Panc1 (cell line): ENCODE data around the gene DHRS3. TPM values are rescaled to one million over a fixed set of nuclear protein-coding genes. Genes with fewer than 3 reads are reported as not detected.
A peak's percentile ranks its signal among the peaks of the same experiment; 100 is the strongest.

Source experiments
- ATAC-seq: fragments of 200-7000 bp; cut with Tn5 transposase; 2 replicates; pipeline ENCODE4 v1.9.1; 2020; ENCODE audit warnings: mild to moderate bottlenecking, moderate library complexity
- BruUV-seq: library from RNA; stranded (reverse); fragments of 400-500 nt; replicated peaks from 2 replicates; lab custom pipeline; 2021; lab: Mats Ljungman, UMichigan
- CTCF ChIA-PET: fragments of 300-600 bp; sonication (Branson Sonifier 250); formaldehyde crosslinking; loops from one replicate; lab custom pipeline; 2022; ENCODE audit warnings: antibody characterized with exemption; lab: Charles Lee
- POLR2A ChIA-PET: fragments of 300-600 bp; sonication (Branson Sonifier 250); formaldehyde crosslinking; loops from one replicate; lab custom pipeline; 2022; ENCODE audit warnings: antibody characterized with exemption; lab: Charles Lee
- DNase-seq: peaks from one replicate; pipeline ENCODE4 v3.0.0-alpha.2; 2010; ENCODE audit warnings: low read depth, low spot score
- H3K27ac ChIP-seq: 2 replicates; pipeline ENCODE4 v1.5.1; 2011; ENCODE audit warnings: mild to moderate bottlenecking, low read length, inconsistent platforms
- H3K27me3 ChIP-seq: fragments of 200-500 bp; sonication (Bioruptor generic); 2 replicates; pipeline ENCODE4 v1.6.0; 2014; ENCODE audit warnings: low read length, inconsistent platforms; ENCODE audit not compliant: control insufficient read depth, insufficient read depth
- H3K36me3 ChIP-seq: fragments of 200-500 bp; sonication (Bioruptor generic); 2 replicates; pipeline ENCODE4 v1.5.1; 2014; ENCODE audit warnings: inconsistent platforms, mild to moderate bottlenecking, low read length, moderate library complexity; ENCODE audit not compliant: control insufficient read depth, insufficient read depth
- H3K4me1 ChIP-seq: 2 replicates; pipeline ENCODE4 v1.5.1; 2011; ENCODE audit warnings: inconsistent platforms, mild to moderate bottlenecking, low read length, moderate library complexity; ENCODE audit not compliant: control insufficient read depth, insufficient read depth
- H3K4me3 ChIP-seq, 2 experiments: 2 replicates each; pipeline ENCODE4 v1.5.1; 2011 to 2012; ENCODE audit warnings: low read depth in 2 of 2, low read length in 2 of 2, mild to moderate bottlenecking in 2 of 2, inconsistent platforms in 1 of 2, moderate library complexity in 1 of 2
- H3K9me3 ChIP-seq: fragments of 200-500 bp; sonication (Bioruptor generic); 2 replicates; pipeline ENCODE4 v1.5.1; 2014; ENCODE audit warnings: low read depth, mild to moderate bottlenecking, inconsistent platforms, low read length, moderate library complexity; ENCODE audit not compliant: control insufficient read depth, insufficient read depth
- POLR2AphosphoS5 ChIP-seq: IDR thresholded peaks from 2 replicates; pipeline ENCODE4 v1.6.1; 2012; ENCODE audit warnings: mild to moderate bottlenecking, low read depth, low read length, moderate library complexity
- SIN3A ChIP-seq: IDR thresholded peaks from 2 replicates; pipeline ENCODE4 v1.6.1; 2012; ENCODE audit warnings: low read depth, mild to moderate bottlenecking, low read length, moderate library complexity, borderline replicate concordance; ENCODE audit not compliant: insufficient read depth
- TCF7L2 ChIP-seq: IDR thresholded peaks from 2 replicates; pipeline ENCODE4 v1.6.1; 2011; ENCODE audit warnings: mild to moderate bottlenecking, low read depth, low read length, inconsistent platforms
- in situ Hi-C: cut with HindIII; loops from 2 replicates; pipeline ENCODE4 v1.10.0; 2016; ENCODE audit warnings: low sequenced_read_pairs, low pct_unique_long_range_greater_than_20kb
- intact Hi-C: fragments of 100-400 bp; cut with micrococcal nuclease; formaldehyde crosslinking; loops from one replicate; pipeline ENCODE4 v1.10.0; 2022; ENCODE audit not compliant: unreplicated experiment
- total RNA-seq: library from RNA; stranded (reverse); gene quantifications from one replicate; pipeline ENCODE4 v1.2.1, GENCODE V29; 2021; ENCODE audit not compliant: unreplicated experiment
- TF ChIP-seq, protein P1 (sequence below): fragments of 450-650 bp; IDR thresholded peaks from 2 replicates; pipeline ENCODE4 v1.5.1; 2017; ENCODE audit warnings: mild to moderate bottlenecking
- TF ChIP-seq, protein P2 (sequence below), 2 experiments: IDR thresholded peaks; 2 replicates each; pipeline ENCODE4 v1.6.1; 2011 to 2012; ENCODE audit warnings: low read depth in 2 of 2, control low read depth in 1 of 2, low read length in 1 of 2, mild to moderate bottlenecking in 1 of 2, moderate library complexity in 1 of 2; ENCODE audit not compliant: insufficient read depth in 1 of 2

DHRS3 gene
- total RNA-seq, 1 experiment from 2014 or later, result 113 TPM

DNA sequence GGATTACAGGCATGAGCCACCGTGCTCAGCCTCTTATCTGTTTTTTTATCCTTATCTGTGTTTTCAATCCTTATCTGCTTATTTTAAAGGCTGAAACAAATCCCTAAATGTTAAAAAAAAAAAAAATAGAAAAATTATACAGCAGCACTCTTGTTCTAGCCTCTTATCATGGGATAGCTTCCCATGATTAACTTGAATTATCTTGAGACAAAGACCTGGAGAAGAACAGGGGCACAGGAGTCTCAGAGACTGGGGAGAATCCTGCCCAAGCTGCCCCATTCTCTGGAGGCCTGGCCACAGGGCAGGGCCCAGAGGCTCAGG lies 86.9 kb downstream of the DHRS3 start:
- in situ Hi-C loops, result no loop called here
- CTCF ChIA-PET, result no interaction called here
- BruUV-seq, result no TSS peak

DNA sequence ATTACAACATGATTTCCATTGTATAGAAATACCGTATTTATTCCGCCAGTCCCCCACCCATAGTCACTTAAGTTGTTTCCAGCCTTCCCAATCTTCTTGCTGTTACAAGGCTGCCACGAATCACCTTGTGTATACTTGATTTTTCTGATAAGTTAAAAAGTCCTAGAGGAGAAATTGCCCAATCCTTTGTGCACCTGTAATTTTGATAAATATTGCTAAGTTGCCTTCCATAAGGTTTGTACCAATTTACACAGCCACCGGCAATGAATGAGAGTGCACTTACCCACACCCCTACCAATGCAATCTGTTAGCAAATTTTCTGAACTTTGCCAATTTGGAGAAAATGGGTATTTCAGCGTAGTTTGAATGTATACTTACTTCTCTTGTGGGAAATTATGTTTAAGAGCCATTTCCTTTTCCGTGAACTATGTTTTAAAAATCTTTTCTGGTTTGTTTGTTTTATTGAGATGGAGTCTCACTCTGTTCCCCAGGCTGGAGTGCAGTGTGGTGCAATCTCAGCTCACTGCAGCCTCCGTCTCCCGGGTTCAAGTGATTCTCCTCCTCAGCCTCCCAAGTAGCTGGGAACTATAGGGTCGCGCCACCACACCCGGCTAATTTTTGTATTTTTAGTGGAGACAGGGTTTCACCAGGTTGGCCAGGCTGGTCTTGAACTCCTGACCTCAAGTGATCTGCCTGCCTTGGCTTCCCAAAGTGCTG lies 87.4 kb downstream of the DHRS3 start:
- DNase-seq (no peak), ATAC-seq (no peak)
- no peaks in the 10 kb centered on the region for H3K27me3 ChIP-seq
- H3K27ac ChIP-seq, result peak overlapping the region; percentile 60; the same call in 1 of the 2 replicates
- in situ Hi-C loops (no loop called here), intact Hi-C loops (no loop called here)
- no peaks in the 10 kb centered on the region for H3K9me3 ChIP-seq
- ChIA-PET POLR2A (interaction anchor here (0.6 kb wide), 1 partner anchor 52 kb away, joined by 3 read pairs; no protein-coding TSS in a partner anchor), CTCF (no interaction called here)
- no peaks in the 10 kb centered on the region for H3K36me3 ChIP-seq
- no peak overlapping the region for H3K4me3 ChIP-seq
- TF ChIP-seq POLR2AphosphoS5 (no peak), SIN3A (no peak), TCF7L2 (no peak)
- TF ChIP-seq, protein P1, sequence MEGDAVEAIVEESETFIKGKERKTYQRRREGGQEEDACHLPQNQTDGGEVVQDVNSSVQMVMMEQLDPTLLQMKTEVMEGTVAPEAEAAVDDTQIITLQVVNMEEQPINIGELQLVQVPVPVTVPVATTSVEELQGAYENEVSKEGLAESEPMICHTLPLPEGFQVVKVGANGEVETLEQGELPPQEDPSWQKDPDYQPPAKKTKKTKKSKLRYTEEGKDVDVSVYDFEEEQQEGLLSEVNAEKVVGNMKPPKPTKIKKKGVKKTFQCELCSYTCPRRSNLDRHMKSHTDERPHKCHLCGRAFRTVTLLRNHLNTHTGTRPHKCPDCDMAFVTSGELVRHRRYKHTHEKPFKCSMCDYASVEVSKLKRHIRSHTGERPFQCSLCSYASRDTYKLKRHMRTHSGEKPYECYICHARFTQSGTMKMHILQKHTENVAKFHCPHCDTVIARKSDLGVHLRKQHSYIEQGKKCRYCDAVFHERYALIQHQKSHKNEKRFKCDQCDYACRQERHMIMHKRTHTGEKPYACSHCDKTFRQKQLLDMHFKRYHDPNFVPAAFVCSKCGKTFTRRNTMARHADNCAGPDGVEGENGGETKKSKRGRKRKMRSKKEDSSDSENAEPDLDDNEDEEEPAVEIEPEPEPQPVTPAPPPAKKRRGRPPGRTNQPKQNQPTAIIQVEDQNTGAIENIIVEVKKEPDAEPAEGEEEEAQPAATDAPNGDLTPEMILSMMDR, result no peak
- TF ChIP-seq, protein P2, sequence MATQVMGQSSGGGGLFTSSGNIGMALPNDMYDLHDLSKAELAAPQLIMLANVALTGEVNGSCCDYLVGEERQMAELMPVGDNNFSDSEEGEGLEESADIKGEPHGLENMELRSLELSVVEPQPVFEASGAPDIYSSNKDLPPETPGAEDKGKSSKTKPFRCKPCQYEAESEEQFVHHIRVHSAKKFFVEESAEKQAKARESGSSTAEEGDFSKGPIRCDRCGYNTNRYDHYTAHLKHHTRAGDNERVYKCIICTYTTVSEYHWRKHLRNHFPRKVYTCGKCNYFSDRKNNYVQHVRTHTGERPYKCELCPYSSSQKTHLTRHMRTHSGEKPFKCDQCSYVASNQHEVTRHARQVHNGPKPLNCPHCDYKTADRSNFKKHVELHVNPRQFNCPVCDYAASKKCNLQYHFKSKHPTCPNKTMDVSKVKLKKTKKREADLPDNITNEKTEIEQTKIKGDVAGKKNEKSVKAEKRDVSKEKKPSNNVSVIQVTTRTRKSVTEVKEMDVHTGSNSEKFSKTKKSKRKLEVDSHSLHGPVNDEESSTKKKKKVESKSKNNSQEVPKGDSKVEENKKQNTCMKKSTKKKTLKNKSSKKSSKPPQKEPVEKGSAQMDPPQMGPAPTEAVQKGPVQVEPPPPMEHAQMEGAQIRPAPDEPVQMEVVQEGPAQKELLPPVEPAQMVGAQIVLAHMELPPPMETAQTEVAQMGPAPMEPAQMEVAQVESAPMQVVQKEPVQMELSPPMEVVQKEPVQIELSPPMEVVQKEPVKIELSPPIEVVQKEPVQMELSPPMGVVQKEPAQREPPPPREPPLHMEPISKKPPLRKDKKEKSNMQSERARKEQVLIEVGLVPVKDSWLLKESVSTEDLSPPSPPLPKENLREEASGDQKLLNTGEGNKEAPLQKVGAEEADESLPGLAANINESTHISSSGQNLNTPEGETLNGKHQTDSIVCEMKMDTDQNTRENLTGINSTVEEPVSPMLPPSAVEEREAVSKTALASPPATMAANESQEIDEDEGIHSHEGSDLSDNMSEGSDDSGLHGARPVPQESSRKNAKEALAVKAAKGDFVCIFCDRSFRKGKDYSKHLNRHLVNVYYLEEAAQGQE (IDR thresholded peaks at IDR 0.05; ENCODE audit: insufficient read depth in 1 of 2, low read depth in 2 of 2, low read length in 1 of 2), result no peak
- peaks cover 28% of the 10 kb centered on the region for H3K4me1 ChIP-seq
- BruUV-seq, result no TSS peak

More for the DNA sequence above, 86.9 kb downstream of the DHRS3 start:
- intact Hi-C loops, result no loop called here
- POLR2A ChIA-PET, result interaction anchor here (0.6 kb wide), 1 partner anchor 53 kb away, joined by 3 read pairs; no protein-coding TSS in a partner anchor
- DNase-seq, result no peak
- no peaks in the 10 kb centered on the region for H3K27me3 ChIP-seq
- peaks cover 26% of the 10 kb centered on the region for H3K4me1 ChIP-seq
- ATAC-seq, result no peak
- no peaks in the 10 kb centered on the region for H3K9me3 ChIP-seq
- no peak overlapping the region for H3K4me3 ChIP-seq
- H3K36me3 ChIP-seq, result no peaks in the 10 kb centered on the region
- H3K27ac ChIP-seq, result peak overlapping the region; percentile 60
- TF ChIP-seq TCF7L2 (no peak), POLR2AphosphoS5 (no peak), SIN3A (no peak)
- TF ChIP-seq, protein P2 (IDR thresholded peaks at IDR 0.05; ENCODE audit: insufficient read depth in 1 of 2, low read depth in 2 of 2, low read length in 1 of 2), result no peak
- TF ChIP-seq, protein P1, result no peak
